GM23248 (cell line): ENCODE results near the gene LDLRAD4. TPM values are rescaled to one million over a fixed set of nuclear protein-coding genes. Genes with fewer than 3 reads are reported as not detected.
A peak's percentile ranks its signal among the peaks of the same experiment; 100 is the strongest.

ENCODE experiments used
- DNase-seq: peaks from one replicate; pipeline ENCODE4 v3.0.0-alpha.2; 2015
- H2AFZ ChIP-seq: fragments of 200-600 bp; sonication (generic); 2 replicates; pipeline ENCODE4 v1.6.1; 2016; ENCODE audit warnings: antibody characterized with exemption
- H3F3A ChIP-seq: fragments of 200-600 bp; sonication (generic); 2 replicates; pipeline ENCODE4 v1.6.1; 2016; ENCODE audit warnings: mild to moderate bottlenecking, antibody characterized with exemption, mixed run types; ENCODE audit not compliant: insufficient read depth
- H3K27ac ChIP-seq: fragments of 200-600 bp; sonication (generic); 2 replicates; pipeline ENCODE4 v1.5.1; 2016; ENCODE audit warnings: mild to moderate bottlenecking
- H3K27me3 ChIP-seq: fragments of 200-600 bp; sonication (generic); replicated peaks from 2 replicates; pipeline ENCODE4 v1.6.1; 2016; ENCODE audit warnings: mild to moderate bottlenecking; ENCODE audit not compliant: insufficient read depth
- H3K36me3 ChIP-seq: fragments of 200-600 bp; sonication (generic); 2 replicates; pipeline ENCODE4 v1.6.1; 2016; ENCODE audit warnings: low read depth, mild to moderate bottlenecking
- H3K4me1 ChIP-seq: fragments of 200-600 bp; sonication (generic); 2 replicates; pipeline ENCODE4 v1.6.1; 2016; ENCODE audit warnings: mild to moderate bottlenecking; ENCODE audit not compliant: insufficient read depth
- H3K4me2 ChIP-seq: fragments of 200-600 bp; sonication (generic); one replicate; pipeline ENCODE4 v1.6.1; 2016; ENCODE audit warnings: mild to moderate bottlenecking; ENCODE audit not compliant: unreplicated experiment
- H3K4me3 ChIP-seq: fragments of 200-600 bp; sonication (generic); 2 replicates; pipeline ENCODE4 v1.5.1; 2016; ENCODE audit warnings: mild to moderate bottlenecking
- H3K79me2 ChIP-seq: fragments of 200-600 bp; sonication (generic); 2 replicates; pipeline ENCODE4 v1.6.1; 2016; ENCODE audit warnings: mild to moderate bottlenecking; ENCODE audit not compliant: insufficient read depth
- H3K9ac ChIP-seq: fragments of 200-600 bp; sonication (generic); 2 replicates; pipeline ENCODE4 v1.6.1; 2016; ENCODE audit warnings: mild to moderate bottlenecking
- H3K9me2 ChIP-seq: fragments of 200-600 bp; sonication (generic); 2 replicates; pipeline ENCODE4 v1.6.1; 2016; ENCODE audit warnings: mixed run types, mild to moderate bottlenecking, moderate library complexity; ENCODE audit not compliant: insufficient read depth
- H3K9me3 ChIP-seq: fragments of 200-600 bp; sonication (generic); one replicate; pipeline ENCODE4 v1.6.1; 2017; ENCODE audit warnings: low read depth
- H4K20me1 ChIP-seq: fragments of 200-600 bp; sonication (generic); 2 replicates; pipeline ENCODE4 v1.6.0; 2016; ENCODE audit not compliant: insufficient read depth
- EZH2 ChIP-seq: fragments of 200-600 bp; sonication (generic); IDR thresholded peaks from 2 replicates; pipeline ENCODE4 v1.6.1; 2018; ENCODE audit warnings: antibody characterized with exemption, mild to moderate bottlenecking; ENCODE audit not compliant: insufficient read depth, poor library complexity, severe bottlenecking
- EZH2phosphoT487 ChIP-seq: fragments of 200-600 bp; sonication (generic); IDR thresholded peaks from 2 replicates; pipeline ENCODE4 v1.6.1; 2018; ENCODE audit warnings: antibody characterized with exemption, moderate library complexity, mild to moderate bottlenecking, low read depth; ENCODE audit not compliant: insufficient read depth
- WGBS, 2 experiments: methylation state at CpG; one replicate each; pipeline ENCODE4 v1.1.6; 2015 to 2017; ENCODE audit warnings: low lambda C conversion rate in 2 of 2, low coverage in 1 of 2; ENCODE audit errors: missing lambda C conversion rate in 2 of 2; 5-methylcytosine and 5-hydroxymethylcytosine counted together
- in situ Hi-C: fragments of 300-500 bp; cut with MboI; formaldehyde crosslinking; loops from 2 replicates; pipeline ENCODE4 v1.15.0; 2020
- polyA plus RNA-seq: library from polyadenylated mRNA; unstranded; fragments of >200 nt; fragmentation: Nextera tagmentation; extraction: Ambion mirVana; gene quantifications from 2 replicates; pipeline ENCODE4 v1.2.1, GENCODE V29; 2016
- total RNA-seq: library from RNA; depleted of rRNA; stranded (reverse); fragments of >200 nt; shearing (Covaris generic); gene quantifications from 2 replicates; pipeline ENCODE4 v1.2.3, GENCODE V29; 2014

Gene LDLRAD4
- total and polyA plus RNA-seq, 2 experiments from 2014 or later, result not detected

DNA sequence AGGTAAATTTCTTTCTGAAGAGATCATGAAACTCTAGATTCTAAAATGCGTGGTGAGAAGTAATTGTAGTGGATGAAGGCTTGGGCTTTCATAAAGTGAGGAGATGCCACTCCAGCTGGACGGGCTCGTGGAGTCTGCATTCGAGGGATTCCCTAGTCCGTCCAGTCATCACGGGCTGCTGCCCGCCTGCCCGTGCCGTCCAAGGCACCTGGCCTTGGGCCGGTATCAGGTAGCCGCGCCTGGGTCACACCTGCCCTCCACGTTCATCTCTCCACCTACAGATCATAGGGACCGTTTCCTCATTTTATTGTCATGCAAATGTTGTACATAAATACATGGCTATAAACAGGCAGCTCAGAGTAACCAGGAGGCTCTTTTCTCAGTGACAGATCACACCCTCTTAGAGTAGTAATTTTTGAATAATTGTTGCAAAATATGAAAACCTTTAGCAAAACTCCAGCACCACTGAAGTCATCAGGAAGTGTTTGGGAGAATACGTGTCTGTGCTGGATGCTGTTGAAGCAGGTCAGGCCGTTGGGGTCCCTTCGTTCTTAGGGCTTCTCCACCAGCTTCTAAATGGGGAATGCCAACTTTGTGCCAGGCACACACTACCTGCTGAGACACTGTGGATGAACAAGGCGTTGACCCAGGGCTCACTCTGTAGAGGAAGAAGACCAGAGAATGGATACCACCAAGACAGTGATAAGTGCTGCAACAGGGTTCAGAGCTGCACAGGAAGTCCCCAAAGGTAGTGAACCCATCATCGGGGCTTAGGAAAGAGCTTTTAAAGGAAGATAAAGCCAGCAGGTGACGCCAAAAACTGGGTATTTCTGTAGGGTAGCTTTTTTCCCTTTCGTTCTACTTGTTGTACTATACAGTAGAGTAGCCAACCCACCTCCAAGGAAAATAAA, 395.3 kb downstream of the LDLRAD4 start:
- WGBS, 2 experiments, result 69 to 71% methylated on average over 21 of the region's 21 CpGs
- no peak overlapping the region for H3K4me3 ChIP-seq
- H3K27ac ChIP-seq, result no peak overlapping the region
- H3K79me2 ChIP-seq, result no peaks in the 10 kb centered on the region
- H3K4me1 ChIP-seq, result no peaks in the 10 kb centered on the region
- H3K27me3 ChIP-seq, result peaks cover 59% of the 10 kb centered on the region
- H3K9ac ChIP-seq, result no peak overlapping the region
- H3K36me3 ChIP-seq, result no peaks in the 10 kb centered on the region
- H3K9me2 ChIP-seq, result no peaks in the 10 kb centered on the region
- no peak for DNase-seq
- no peaks in the 10 kb centered on the region for H3K9me3 ChIP-seq
- TF ChIP-seq EZH2 (no peak), EZH2phosphoT487 (no peak)
- no peak overlapping the region for H3K4me2 ChIP-seq
- H4K20me1 ChIP-seq, result no peaks in the 10 kb centered on the region
- no peaks in the 10 kb centered on the region; the same call in 1 of the 2 replicates for H3F3A ChIP-seq
- H2AFZ ChIP-seq, result no peak overlapping the region
- in situ Hi-C loops, result no loop called here

DNA sequence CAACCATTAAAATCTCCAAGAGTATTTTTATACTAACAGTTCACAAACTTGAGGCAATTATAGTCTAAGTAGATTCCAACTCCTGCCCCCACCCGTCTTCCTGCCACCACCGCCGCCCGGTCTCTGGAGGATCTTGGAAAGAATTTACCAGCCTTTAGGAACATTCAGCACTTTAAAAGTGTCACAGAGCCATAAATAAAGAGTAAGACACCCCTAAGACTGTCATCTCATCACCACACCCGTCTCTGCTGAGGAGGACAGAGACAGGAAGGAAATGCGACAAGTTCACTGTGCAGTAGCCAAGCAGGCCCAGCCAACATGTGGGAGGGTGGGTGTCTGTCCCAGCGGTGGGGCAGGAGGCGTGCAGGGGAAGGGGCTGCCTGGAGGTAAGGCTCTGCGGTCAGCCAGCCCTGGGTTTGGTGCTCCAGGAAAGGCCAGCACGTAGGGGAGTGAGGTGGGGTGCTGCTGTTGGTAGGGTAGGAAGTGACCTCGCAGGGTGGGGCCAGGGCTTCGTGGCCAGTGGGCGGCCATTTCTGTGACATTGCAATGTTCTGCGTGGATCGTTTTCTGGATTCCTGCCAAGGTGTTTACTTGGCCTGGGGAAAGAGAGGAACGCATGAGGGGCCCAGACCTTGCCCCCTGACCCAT, 396.2 kb downstream of the LDLRAD4 start:
- H3K27me3 ChIP-seq, result peaks cover 59% of the 10 kb centered on the region
- no peak overlapping the region for H3K27ac ChIP-seq
- H3K4me1 ChIP-seq, result no peaks in the 10 kb centered on the region
- TF ChIP-seq EZH2, result no peak
- no peak for TF ChIP-seq EZH2phosphoT487
- no peak overlapping the region for H3K4me3 ChIP-seq
- no peak overlapping the region for H3K9ac ChIP-seq
- no peaks in the 10 kb centered on the region for H3K9me2 ChIP-seq
- H2AFZ ChIP-seq, result no peak overlapping the region
- no peaks in the 10 kb centered on the region for H3K36me3 ChIP-seq
- no peak overlapping the region for H3K4me2 ChIP-seq
- H3K9me3 ChIP-seq, result no peaks in the 10 kb centered on the region
- H3F3A ChIP-seq, result no peaks in the 10 kb centered on the region; the same call in 1 of the 2 replicates
- no peaks in the 10 kb centered on the region for H3K79me2 ChIP-seq
- DNase-seq, result no peak
- 18 to 20% methylated on average over 16 of the region's 16 CpGs for WGBS, 2 experiments
- no peaks in the 10 kb centered on the region for H4K20me1 ChIP-seq
- in situ Hi-C loops, result no loop called here

- no peaks in the 10 kb centered on the region for H3K79me2 ChIP-seq
- peak; percentile 53 for DNase-seq
- TF ChIP-seq EZH2 (no peak), EZH2phosphoT487 (no peak)
- no peaks in the 10 kb centered on the region for H3K9me3 ChIP-seq
- H3K27ac ChIP-seq, result no peak overlapping the region
- H2AFZ ChIP-seq, result no peak overlapping the region
- no peaks in the 10 kb centered on the region for H3K9me2 ChIP-seq
- H3K27me3 ChIP-seq, result peaks cover 56% of the 10 kb centered on the region
- H3K36me3 ChIP-seq, result no peaks in the 10 kb centered on the region
- in situ Hi-C loops, result no loop called here
- no peak overlapping the region for H3K9ac ChIP-seq
- no peaks in the 10 kb centered on the region for H3K4me1 ChIP-seq
- no peak overlapping the region for H3K4me3 ChIP-seq
- H3F3A ChIP-seq, result no peaks in the 10 kb centered on the region; the same call in 1 of the 2 replicates
- WGBS, 2 experiments, result 31 to 33% methylated on average over 8 of the region's 8 CpGs
- H3K4me2 ChIP-seq, result no peak overlapping the region
- no peaks in the 10 kb centered on the region for H4K20me1 ChIP-seq
Observed at GRCh38 chr18:13615432-13615861, 396.9 kb downstream of the LDLRAD4 start.

- no peaks in the 10 kb centered on the region for H3K79me2 ChIP-seq
- no peak overlapping the region for H3K4me2 ChIP-seq
- H3K4me1 ChIP-seq, result no peaks in the 10 kb centered on the region
- H4K20me1 ChIP-seq, result no peaks in the 10 kb centered on the region
- TF ChIP-seq EZH2 (no peak), EZH2phosphoT487 (no peak)
- DNase-seq, result no peak
- H3K9me3 ChIP-seq, result no peaks in the 10 kb centered on the region
- no peak overlapping the region for H3K4me3 ChIP-seq
- peaks cover 50% of the 10 kb centered on the region for H3K27me3 ChIP-seq
- H3K36me3 ChIP-seq, result no peaks in the 10 kb centered on the region
- H2AFZ ChIP-seq, result no peak overlapping the region
- no peaks in the 10 kb centered on the region for H3K9me2 ChIP-seq
- no peaks in the 10 kb centered on the region; the same call in 1 of the 2 replicates for H3F3A ChIP-seq
- WGBS, 2 experiments, result 43 to 58% methylated on average over 5 of the region's 5 CpGs
- no peak overlapping the region for H3K9ac ChIP-seq
- no peak overlapping the region for H3K27ac ChIP-seq
- in situ Hi-C loops, result no loop called here
Observed at GRCh38 chr18:13616041-13616440, 397.5 kb downstream of the LDLRAD4 start.
